ENCODE data around the gene MACROD2. TPM values are rescaled to one million over a fixed set of nuclear protein-coding genes. Genes with fewer than 3 reads are reported as not detected.

The MACROD2 gene
- total RNA-seq, 1 experiment from 2014 or later = 1.4 TPM

DNA sequence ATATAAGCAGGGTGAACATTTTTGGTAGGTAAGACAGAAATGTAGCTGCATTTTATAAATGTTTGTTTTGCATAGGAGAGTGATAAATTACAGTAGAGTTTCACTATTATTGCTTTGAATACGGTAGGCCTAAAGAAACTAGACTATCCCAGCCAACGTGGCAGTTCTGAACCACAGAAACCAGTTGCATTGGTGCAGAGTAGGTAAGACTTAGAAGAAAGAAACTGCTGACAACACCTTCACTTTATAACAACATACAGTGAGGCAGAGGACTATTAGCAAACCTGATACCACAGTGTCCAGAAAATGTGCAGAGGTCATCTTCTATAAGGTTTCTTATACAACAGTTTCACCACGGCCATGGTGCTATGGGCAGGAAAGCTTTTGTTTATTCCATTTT, 2011.8 kb downstream of the MACROD2 start:
- Histone ChIP-seq H3K4me3 (ENCODE audit: low read depth, low read length, poor library complexity, severe bottlenecking) (no peak overlapping the region), H3K27me3 (replicated peaks; ENCODE audit: insufficient read depth, low read depth, low read length, poor library complexity) (no peaks in the 10 kb centered on the region), H3K4me1 (ENCODE audit: insufficient read depth, low read length, poor library complexity, severe bottlenecking) (no peaks in the 10 kb centered on the region), H3K27ac (ENCODE audit: low read depth, low read length, poor library complexity, severe bottlenecking) (no peak overlapping the region), H3K36me3 (ENCODE audit: insufficient read depth, low read length, poor library complexity, severe bottlenecking) (no peaks in the 10 kb centered on the region), H3K9me3 (ENCODE audit: low read depth, low read length, poor library complexity, severe bottlenecking) (peaks cover 15% of the 10 kb centered on the region)
- intact Hi-C loops (cut with micrococcal nuclease; ENCODE audit: unreplicated experiment) = no loop called here
- no peak for DNase-seq (ENCODE audit: low spot score)
- ChIA-PET CTCF (no interaction called here), POLR2A (ENCODE audit: low non-redundant PET) (no interaction called here)
- BruUV-seq (replicated peaks) = no TSS peak
- TF ChIP-seq EZH2 (IDR thresholded peaks at IDR 0.05; ENCODE audit: borderline replicate concordance, low read depth, low read length, poor library complexity, severe bottlenecking) (no peak), CTCF (conservative IDR thresholded peaks at IDR 0.05; ENCODE audit: low read depth, low read length) (no peak)

- H3K36me3 ChIP-seq (ENCODE audit: insufficient read depth, low read length, poor library complexity, severe bottlenecking) = no peaks in the 10 kb centered on the region
- TF ChIP-seq CTCF (conservative IDR thresholded peaks at IDR 0.05; ENCODE audit: low read depth, low read length) (no peak), EZH2 (IDR thresholded peaks at IDR 0.05; ENCODE audit: borderline replicate concordance, low read depth, low read length, poor library complexity, severe bottlenecking) (no peak)
- H3K27me3 ChIP-seq (replicated peaks; ENCODE audit: insufficient read depth, low read depth, low read length, poor library complexity) = no peaks in the 10 kb centered on the region
- no peaks in the 10 kb centered on the region for H3K4me1 ChIP-seq (ENCODE audit: insufficient read depth, low read length, poor library complexity, severe bottlenecking)
- H3K4me3 ChIP-seq (ENCODE audit: low read depth, low read length, poor library complexity, severe bottlenecking) = no peak overlapping the region
- intact Hi-C loops (cut with micrococcal nuclease; ENCODE audit: unreplicated experiment) = no loop called here
- BruUV-seq (replicated peaks) = no TSS peak
- ChIA-PET CTCF (no interaction called here), POLR2A (ENCODE audit: low non-redundant PET) (no interaction called here)
- H3K9me3 ChIP-seq (ENCODE audit: low read depth, low read length, poor library complexity, severe bottlenecking) = peaks cover 18% of the 10 kb centered on the region
- H3K27ac ChIP-seq (ENCODE audit: low read depth, low read length, poor library complexity, severe bottlenecking) = no peak overlapping the region
- no peak for DNase-seq (ENCODE audit: low spot score)
Observed at GRCh38 chr20:16007962-16008361, 2012.6 kb downstream of the MACROD2 start.

- no peak overlapping the region for H3K27ac ChIP-seq (ENCODE audit: low read depth, low read length, poor library complexity, severe bottlenecking)
- DNase-seq (ENCODE audit: low spot score) = no peak
- ChIA-PET POLR2A (ENCODE audit: low non-redundant PET) (no interaction called here), CTCF (no interaction called here)
- no peaks in the 10 kb centered on the region for H3K4me1 ChIP-seq (ENCODE audit: insufficient read depth, low read length, poor library complexity, severe bottlenecking)
- H3K9me3 ChIP-seq (ENCODE audit: low read depth, low read length, poor library complexity, severe bottlenecking) = peaks cover 12% of the 10 kb centered on the region
- no peaks in the 10 kb centered on the region for H3K36me3 ChIP-seq (ENCODE audit: insufficient read depth, low read length, poor library complexity, severe bottlenecking)
- no peaks in the 10 kb centered on the region for H3K27me3 ChIP-seq (replicated peaks; ENCODE audit: insufficient read depth, low read depth, low read length, poor library complexity)
- no TSS peak for BruUV-seq (replicated peaks)
- intact Hi-C loops (cut with micrococcal nuclease; ENCODE audit: unreplicated experiment) = no loop called here
- H3K4me3 ChIP-seq (ENCODE audit: low read depth, low read length, poor library complexity, severe bottlenecking) = no peak overlapping the region
- TF ChIP-seq CTCF (conservative IDR thresholded peaks at IDR 0.05; ENCODE audit: low read depth, low read length) (no peak), EZH2 (IDR thresholded peaks at IDR 0.05; ENCODE audit: borderline replicate concordance, low read depth, low read length, poor library complexity, severe bottlenecking) (no peak)
Observed at GRCh38 chr20:16011056-16011455, 2015.7 kb downstream of the MACROD2 start.
